Measurements from ENCODE around the gene UBE2N. TPM values are rescaled to one million over a fixed set of nuclear protein-coding genes. Genes with fewer than 3 reads are reported as not detected.
A peak's percentile ranks its signal among the peaks of the same experiment; 100 is the strongest.

The UBE2N gene
- total RNA-seq, 2 experiments from 2014 or later = 159 to 170 TPM

DNA sequence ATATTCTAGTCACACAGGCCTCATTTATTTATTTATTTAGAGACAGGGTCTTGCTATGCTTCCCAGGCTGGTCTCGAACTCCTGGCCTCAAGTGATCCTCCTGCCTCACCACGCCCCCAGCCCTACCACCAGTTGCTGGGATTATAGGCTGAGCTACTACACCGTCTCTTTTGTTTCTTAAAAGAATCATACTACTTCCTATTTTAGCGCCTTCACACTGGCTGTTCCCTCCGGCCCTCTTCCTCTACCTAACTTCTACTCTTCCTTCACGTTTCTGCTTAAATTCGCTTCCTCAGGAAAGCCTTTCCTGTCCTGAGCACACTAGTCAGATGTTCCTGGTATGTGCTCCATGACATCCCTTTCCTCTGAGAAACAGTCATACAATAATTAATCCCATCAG, 19.2 kb upstream of the UBE2N start:
- no peak overlapping the region for H3K4me3 Mint-ChIP-seq
- CTCF ChIA-PET = interaction anchor here (0.7 to 0.9 kb wide), 2 partner anchors 66 to 641 kb away, joined by 3 read pairs; no protein-coding TSS in a partner anchor
- peaks cover 2% of the 10 kb centered on the region for H3K4me1 Mint-ChIP-seq
- no peaks in the 10 kb centered on the region for H3K27me3 Mint-ChIP-seq
- no peak for DNase-seq
- POLR2A ChIA-PET = interaction anchor here (1.6 kb wide), 1 partner anchor 24 kb away, joined by 3 read pairs; no protein-coding TSS in a partner anchor
- H3K27ac Mint-ChIP-seq = no peak overlapping the region
- no peaks in the 10 kb centered on the region for H3K36me3 Mint-ChIP-seq (ENCODE audit: low read depth)
- no peaks in the 10 kb centered on the region for H3K9me3 Mint-ChIP-seq

DNA sequence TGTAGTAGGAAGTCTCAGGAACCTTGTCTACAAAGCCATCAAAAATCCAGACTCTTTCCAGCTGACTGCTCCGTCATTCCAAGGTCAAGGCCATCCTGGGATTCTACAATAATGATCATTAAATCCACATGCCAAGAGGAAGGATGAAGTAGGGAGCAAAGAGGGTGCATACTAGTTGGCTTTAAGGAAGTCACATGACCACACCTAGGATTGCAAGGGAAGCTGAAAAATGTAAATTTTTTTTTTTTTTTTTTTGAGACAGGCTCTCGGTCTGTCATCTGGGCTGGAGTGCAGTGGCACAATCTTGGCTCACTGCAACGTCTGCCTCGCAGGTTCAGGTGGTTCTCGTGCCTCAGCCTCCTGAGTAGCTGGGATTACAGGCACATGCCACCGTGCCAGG, 18.3 kb upstream of the UBE2N start:
- no peaks in the 10 kb centered on the region for H3K36me3 Mint-ChIP-seq (ENCODE audit: low read depth)
- peaks cover 2% of the 10 kb centered on the region for H3K4me1 Mint-ChIP-seq
- H3K27ac Mint-ChIP-seq = no peak overlapping the region
- POLR2A ChIA-PET = no interaction called here
- CTCF ChIA-PET = interaction anchor here (0.6 to 0.9 kb wide), 4 partner anchors 40 to 642 kb away, joined by 3 read pairs; no protein-coding TSS in a partner anchor
- no peak for DNase-seq
- H3K4me3 Mint-ChIP-seq = no peak overlapping the region
- no peaks in the 10 kb centered on the region for H3K9me3 Mint-ChIP-seq
- H3K27me3 Mint-ChIP-seq = peaks cover 2% of the 10 kb centered on the region

DNA sequence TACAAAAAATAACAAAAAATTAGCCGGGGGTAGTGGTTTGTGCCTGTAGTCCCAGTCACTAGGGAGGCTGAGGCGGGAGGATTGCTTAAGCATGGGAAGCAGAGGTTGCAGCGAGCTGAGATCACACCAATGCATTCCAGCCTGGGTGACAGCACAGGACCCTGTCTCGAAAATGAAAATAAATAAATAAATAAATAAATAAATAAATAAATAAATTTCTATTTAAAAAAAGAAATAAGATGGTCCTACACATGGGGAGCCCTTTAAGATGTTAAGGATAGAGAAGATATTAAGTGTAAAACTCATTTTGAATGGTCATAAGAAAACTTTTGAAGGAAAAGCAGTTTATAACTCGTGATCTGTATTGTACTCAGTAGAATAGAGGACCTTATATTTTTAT, 17.4 kb upstream of the UBE2N start:
- peaks cover 2% of the 10 kb centered on the region for H3K27me3 Mint-ChIP-seq
- no peak overlapping the region for H3K27ac Mint-ChIP-seq
- ChIA-PET CTCF (no interaction called here), POLR2A (no interaction called here)
- no peak for DNase-seq
- no peak overlapping the region for H3K4me3 Mint-ChIP-seq
- no peaks in the 10 kb centered on the region for H3K9me3 Mint-ChIP-seq
- H3K36me3 Mint-ChIP-seq (ENCODE audit: low read depth) = no peaks in the 10 kb centered on the region
- peaks cover 2% of the 10 kb centered on the region for H3K4me1 Mint-ChIP-seq

DNA sequence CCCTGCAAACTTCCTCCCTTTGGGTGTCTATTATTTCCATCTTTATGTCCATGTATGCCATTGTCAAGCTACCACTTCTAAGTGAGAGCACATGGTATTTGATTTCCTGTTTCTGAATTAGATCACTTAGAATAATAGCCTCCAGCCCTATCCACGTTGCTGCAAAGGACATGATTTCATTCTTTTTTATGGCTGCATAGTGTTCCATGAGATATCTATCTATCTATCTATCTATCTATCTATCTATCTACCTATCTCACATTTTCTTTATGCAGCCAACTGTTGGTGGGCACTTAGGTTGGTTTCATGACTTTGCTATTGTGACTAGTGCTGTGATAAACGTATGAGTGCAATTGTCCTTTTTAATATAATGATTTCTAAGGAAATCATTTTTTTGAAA, 14.3 kb upstream of the UBE2N start:
- no peak overlapping the region for H3K27ac Mint-ChIP-seq
- CTCF ChIA-PET = no interaction called here

DNA sequence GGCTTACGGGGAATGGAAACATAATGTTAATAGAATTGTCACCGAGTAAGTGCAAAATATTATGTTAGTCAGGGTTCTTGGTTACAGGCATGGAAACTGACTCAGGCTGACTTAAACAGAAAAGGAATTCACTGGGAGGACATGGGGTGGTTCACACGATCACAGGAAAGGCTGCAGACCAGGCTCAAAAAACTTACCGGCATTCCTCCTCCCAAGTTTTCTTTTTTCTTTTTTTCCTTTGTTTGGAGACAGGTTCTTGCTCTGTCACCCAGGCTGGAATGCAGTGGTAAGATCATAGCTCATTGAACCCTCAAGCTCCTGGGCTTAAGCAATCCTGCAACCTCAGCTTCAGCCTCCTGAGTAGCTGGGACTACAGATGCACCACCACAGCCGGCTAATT, 11.9 kb upstream of the UBE2N start:
- H3K4me3 Mint-ChIP-seq = no peak overlapping the region
- CTCF ChIA-PET = no interaction called here
- peaks cover 7% of the 10 kb centered on the region for H3K4me1 Mint-ChIP-seq
- H3K9me3 Mint-ChIP-seq = no peaks in the 10 kb centered on the region
- H3K36me3 Mint-ChIP-seq (ENCODE audit: low read depth) = no peaks in the 10 kb centered on the region
- no peak for DNase-seq
- POLR2A ChIA-PET = no interaction called here
- H3K27me3 Mint-ChIP-seq = peaks cover 2% of the 10 kb centered on the region
- no peak overlapping the region for H3K27ac Mint-ChIP-seq

More for the DNA sequence above, 14.3 kb upstream of the UBE2N start:
- no peak for DNase-seq
- peaks cover 2% of the 10 kb centered on the region for H3K27me3 Mint-ChIP-seq
- H3K4me3 Mint-ChIP-seq = no peak overlapping the region
- H3K9me3 Mint-ChIP-seq = no peaks in the 10 kb centered on the region
- POLR2A ChIA-PET = no interaction called here
- H3K36me3 Mint-ChIP-seq (ENCODE audit: low read depth) = no peaks in the 10 kb centered on the region
- peaks cover 2% of the 10 kb centered on the region for H3K4me1 Mint-ChIP-seq

DNA sequence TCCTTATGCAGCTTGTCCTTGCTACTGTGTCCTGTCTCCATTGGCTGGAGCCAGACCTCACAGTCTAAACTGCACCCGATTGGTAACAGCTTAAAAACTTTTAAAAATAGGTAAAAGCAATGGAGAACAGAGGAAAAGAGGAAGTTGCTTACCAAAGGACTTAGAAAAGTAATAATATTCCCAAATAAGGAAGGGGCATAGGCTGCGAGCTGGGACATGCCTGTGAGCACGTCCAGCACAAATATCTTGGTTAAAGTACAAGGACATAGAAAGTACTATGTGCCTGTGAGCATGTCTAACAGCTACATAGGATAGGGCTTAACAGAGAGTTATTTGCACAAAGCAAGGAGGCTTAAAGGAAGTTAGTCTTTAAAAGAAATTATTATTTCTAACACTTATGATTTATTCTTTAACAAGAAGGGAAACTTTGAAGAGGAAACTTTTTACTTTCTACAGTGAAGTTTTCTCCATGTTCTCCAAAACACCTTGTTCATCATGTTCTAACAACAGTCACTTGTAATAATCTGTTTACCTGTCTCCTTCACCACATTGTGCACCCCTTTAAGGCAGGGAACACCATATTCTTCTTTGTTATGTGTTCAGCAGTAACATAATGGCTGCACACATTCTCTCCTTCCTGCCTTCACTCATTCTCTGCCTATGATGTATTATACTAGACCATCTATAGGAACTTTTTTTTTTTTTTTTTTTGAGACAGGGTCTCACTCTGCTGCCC, 9.8 kb upstream of the UBE2N start:
- Mint-ChIP-seq H3K4me1 (peaks cover 20% of the 10 kb centered on the region), H3K36me3 (ENCODE audit: low read depth) (no peaks in the 10 kb centered on the region), H3K27ac (no peak overlapping the region), H3K9me3 (no peaks in the 10 kb centered on the region), H3K4me3 (no peak overlapping the region), H3K27me3 (peaks cover 2% of the 10 kb centered on the region)
- no peak for DNase-seq
- ChIA-PET POLR2A (interaction anchor here (1.9 kb wide), 1 partner anchor 10 kb away, joined by 6 read pairs; the partner anchor contains the start of gene UBE2N), CTCF (no interaction called here)

DNA sequence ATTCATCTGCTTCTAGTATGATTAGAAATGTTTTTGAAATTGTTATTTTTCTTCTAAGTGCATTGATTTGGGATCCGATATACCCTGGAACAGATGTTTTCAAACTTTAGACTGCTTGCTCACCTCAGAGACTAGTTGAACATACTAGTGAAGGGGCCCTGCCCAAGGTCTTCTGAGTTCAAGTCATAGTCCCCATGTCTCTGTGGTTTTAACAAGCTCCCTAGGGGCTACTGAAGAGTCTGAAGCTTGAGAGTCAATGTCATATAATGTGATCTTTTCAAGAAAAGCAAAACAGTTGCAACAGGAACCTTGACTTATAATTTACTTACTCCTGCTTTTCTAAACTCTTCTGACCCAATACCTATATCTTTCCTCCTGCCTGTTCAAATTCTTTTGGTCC, 7.5 kb upstream of the UBE2N start:
- ChIA-PET CTCF (interaction anchor here (0.6 kb wide), 1 partner anchor 520 kb away, joined by 3 read pairs; no protein-coding TSS in a partner anchor), POLR2A (no interaction called here)
- Mint-ChIP-seq H3K27ac (no peak overlapping the region), H3K36me3 (ENCODE audit: low read depth) (no peaks in the 10 kb centered on the region), H3K4me3 (no peak overlapping the region), H3K4me1 (peaks cover 20% of the 10 kb centered on the region), H3K9me3 (no peaks in the 10 kb centered on the region), H3K27me3 (no peaks in the 10 kb centered on the region)
- DNase-seq = no peak

DNA sequence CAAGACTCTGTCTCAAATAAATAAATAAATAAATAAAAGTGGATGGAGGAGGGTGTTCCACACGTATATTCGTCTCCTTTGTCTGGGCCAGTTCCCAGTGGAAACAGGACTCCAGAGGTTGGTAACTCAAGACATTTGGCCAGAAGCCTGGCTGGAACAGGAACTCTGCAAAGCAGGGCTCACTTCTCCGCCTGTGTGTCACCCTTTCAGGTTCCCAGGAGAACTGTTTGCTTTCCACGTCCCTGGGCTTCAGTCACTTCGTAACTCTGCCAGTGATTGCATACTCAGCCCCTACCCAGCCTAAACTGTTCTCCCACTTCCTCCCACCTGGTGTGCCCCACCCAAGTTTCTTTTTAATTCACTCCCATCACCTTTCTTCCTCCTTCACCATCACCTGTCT, 7.0 kb upstream of the UBE2N start:
- ChIA-PET POLR2A (no interaction called here), CTCF (no interaction called here)
- Mint-ChIP-seq H3K36me3 (ENCODE audit: low read depth) (no peaks in the 10 kb centered on the region), H3K27me3 (no peaks in the 10 kb centered on the region), H3K9me3 (no peaks in the 10 kb centered on the region), H3K4me1 (peaks cover 20% of the 10 kb centered on the region), H3K27ac (no peak overlapping the region), H3K4me3 (no peak overlapping the region)
- no peak for DNase-seq

DNA sequence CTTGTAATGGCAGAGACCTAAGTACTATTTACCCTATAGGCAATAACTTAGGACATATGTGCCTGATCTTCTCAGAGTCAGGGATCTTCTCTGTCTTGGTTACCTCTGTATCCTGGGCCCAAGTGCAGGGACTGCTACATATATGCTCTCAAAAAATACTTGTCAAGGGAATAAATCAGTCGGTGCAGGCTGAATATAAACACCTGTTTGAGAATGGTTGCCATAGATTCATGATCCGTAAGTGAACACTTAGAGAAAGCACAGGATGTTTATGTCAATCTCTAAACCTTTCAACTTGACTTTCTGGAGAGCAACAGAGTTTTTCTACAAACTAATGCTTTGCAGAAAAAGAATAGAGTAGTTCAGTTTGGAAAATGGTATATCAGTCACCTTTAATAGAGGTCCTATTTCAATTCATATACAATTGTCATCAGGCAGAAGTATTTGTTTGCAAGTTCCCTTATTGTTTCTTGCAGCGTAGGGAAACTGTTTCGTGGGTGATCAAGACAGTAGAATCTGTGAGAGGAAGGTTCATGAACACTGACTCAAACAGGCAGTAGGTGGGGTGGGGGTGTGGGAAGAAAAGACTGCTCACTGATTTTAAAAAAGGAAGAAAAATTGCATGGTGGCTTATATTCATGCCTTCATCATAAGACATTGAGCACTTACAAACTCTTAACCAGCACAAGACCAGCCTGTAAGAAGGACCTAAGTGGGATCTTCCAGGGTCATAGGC, 6.0 kb upstream of the UBE2N start:
- Mint-ChIP-seq H3K4me3 (no peak overlapping the region), H3K4me1 (peaks cover 25% of the 10 kb centered on the region)

DNA sequence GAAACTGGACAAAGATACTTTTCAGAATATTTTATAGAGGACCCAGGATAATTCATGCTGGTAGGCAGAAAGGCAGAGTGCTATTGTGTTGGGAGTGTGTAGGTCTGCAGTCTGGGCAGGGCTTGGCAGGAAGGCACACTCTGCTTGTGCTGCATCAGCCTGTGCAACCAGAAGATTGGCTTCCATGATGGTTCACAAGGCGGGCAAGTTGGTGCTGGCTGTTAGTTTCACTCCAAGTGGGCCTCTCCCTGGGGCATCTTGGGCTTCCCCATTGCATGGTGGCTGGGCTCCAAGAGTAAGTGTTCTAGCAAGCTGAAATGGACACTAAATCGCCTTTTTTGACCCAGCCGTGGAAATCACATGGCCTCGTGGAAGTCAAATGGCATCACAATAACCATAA, 1.8 kb upstream of the UBE2N start:
- peaks cover 42% of the 10 kb centered on the region for H3K4me1 Mint-ChIP-seq
- POLR2A ChIA-PET = interaction anchor here (2.3 kb wide), 1 partner anchor 28 kb away, joined by 7 read pairs; no protein-coding TSS in a partner anchor
- CTCF ChIA-PET = interaction anchor here (1.5 to 2.0 kb wide), 2 partner anchors 59 to 658 kb away, joined by 5 to 8 read pairs; no protein-coding TSS in a partner anchor
- H3K27me3 Mint-ChIP-seq = no peaks in the 10 kb centered on the region
- no peaks in the 10 kb centered on the region for H3K9me3 Mint-ChIP-seq
- DNase-seq = no peak
- peaks cover 10% of the 10 kb centered on the region for H3K36me3 Mint-ChIP-seq (ENCODE audit: low read depth)
- no peak overlapping the region for H3K4me3 Mint-ChIP-seq
- H3K27ac Mint-ChIP-seq = no peak overlapping the region

More for the DNA sequence above, 6.0 kb upstream of the UBE2N start:
- ChIA-PET POLR2A (no interaction called here), CTCF (no interaction called here)
- Mint-ChIP-seq H3K9me3 (no peaks in the 10 kb centered on the region), H3K27me3 (no peaks in the 10 kb centered on the region), H3K36me3 (ENCODE audit: low read depth) (no peaks in the 10 kb centered on the region), H3K27ac (peak overlapping the region; percentile 7)
- no peak for DNase-seq

DNA sequence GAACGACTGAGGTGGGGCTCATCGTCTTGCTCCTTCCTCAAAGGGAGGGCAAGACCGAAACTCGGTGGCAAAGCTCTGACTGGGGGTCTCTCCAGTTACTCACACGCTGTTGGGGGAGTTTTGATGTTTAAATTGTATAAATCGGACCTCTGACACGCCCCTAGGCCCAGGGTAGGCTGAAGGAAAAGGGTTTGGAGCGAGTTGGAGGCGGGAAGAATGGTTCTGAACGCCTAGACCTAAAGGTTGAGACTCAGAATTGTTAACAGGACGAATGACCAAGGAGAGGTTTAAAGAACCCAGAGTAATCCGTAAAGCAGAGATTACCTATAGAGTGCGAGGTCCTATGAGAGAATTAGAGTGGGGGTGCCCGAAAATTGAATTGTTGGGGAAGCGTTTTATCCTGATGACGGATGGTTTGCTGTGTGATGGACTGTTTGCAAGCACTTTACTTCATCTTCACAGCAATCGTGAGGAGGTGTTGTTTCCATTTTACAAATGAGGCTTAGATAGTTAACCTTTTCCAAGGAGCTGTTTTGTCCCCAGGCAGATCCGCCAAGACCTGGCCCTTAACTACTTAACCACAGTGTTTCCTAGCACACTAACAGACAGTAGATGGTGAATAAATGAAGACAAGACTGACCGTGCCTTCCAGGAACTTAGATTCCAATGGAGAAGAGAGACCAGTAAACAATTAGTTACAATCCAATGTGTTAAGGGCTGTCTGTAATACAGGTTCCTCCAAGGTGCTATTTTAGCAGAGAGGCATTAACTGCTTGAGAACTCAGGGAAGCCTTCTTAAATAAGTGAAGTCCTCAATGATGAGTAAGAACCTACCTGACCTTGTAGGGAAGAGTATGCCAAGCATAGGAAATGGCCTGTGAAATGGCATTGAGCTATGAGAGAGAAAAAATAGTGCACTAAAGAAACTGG, 929 bp upstream of the UBE2N start:
- peak overlapping the region; percentile 95 for H3K27ac Mint-ChIP-seq
- H3K9me3 Mint-ChIP-seq = no peaks in the 10 kb centered on the region
- H3K4me1 Mint-ChIP-seq = peaks cover 44% of the 10 kb centered on the region
- CTCF ChIA-PET = interaction anchor here (1.1 to 2.8 kb wide), 6 partner anchors 20 to 658 kb away, joined by 3 to 11 read pairs (median 4); partner anchors contain the start of gene MRPL42
- peaks cover 10% of the 10 kb centered on the region for H3K36me3 Mint-ChIP-seq (ENCODE audit: low read depth)
- H3K27me3 Mint-ChIP-seq = no peaks in the 10 kb centered on the region
- POLR2A ChIA-PET = interaction anchor here (0.6 to 2.4 kb wide), 20 partner anchors 9 to 1297 kb away, joined by 3 to 17 read pairs (median 4); partner anchors contain the start of genes BTG1, CRADD, MRPL42 and SOCS2
- peak overlapping the region; percentile 97 for H3K4me3 Mint-ChIP-seq
- no peak for DNase-seq

DNA sequence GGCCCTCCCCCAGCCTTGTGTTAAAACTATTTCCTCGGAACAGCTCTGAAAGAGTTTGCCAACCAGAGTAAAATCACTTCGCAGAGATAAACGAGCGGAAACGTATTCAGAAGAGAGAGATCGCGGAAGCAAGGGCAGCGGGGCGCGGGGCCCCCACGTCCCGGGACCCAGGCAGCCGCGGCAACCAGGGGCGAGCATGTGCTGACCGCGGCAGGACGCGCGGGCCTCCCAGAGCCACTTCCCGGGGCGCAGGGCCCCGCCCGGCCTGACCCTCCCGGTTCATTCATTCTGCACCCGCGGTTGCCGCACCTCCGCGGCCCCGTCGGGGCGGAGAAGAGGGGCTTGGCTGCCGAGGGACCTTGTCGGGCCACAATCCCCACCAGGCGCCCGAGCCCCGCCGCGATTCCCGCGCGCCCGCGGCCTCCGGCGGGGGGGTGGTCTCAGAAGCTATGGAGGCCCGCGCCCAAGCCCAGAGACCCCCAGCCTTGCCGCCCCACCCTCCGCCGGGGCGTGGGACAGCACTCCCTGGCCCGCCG, 598 bp downstream of the UBE2N start:
- H3K4me3 Mint-ChIP-seq = peak overlapping the region; percentile 93
- peaks cover 53% of the 10 kb centered on the region for H3K4me1 Mint-ChIP-seq

More for the DNA sequence above, 598 bp downstream of the UBE2N start:
- Mint-ChIP-seq H3K9me3 (no peaks in the 10 kb centered on the region), H3K27ac (peak overlapping the region; percentile 89), H3K27me3 (no peaks in the 10 kb centered on the region), H3K36me3 (ENCODE audit: low read depth) (peaks cover 14% of the 10 kb centered on the region)
- POLR2A ChIA-PET = interaction anchor here (0.6 to 2.4 kb wide), 14 partner anchors 9 to 1018 kb away, joined by 3 to 17 read pairs (median 6); partner anchors contain the start of genes CRADD and MRPL42
- DNase-seq = peak; percentile 58
- CTCF ChIA-PET = interaction anchor here (2.0 to 2.8 kb wide), 2 partner anchors 19 to 26 kb away, joined by 4 to 11 read pairs; partner anchors contain the start of gene MRPL42

Measured in activated CD4-positive, alpha-beta memory T cell treated with anti-CD3 and anti-CD28 coated beads, Interleukin-2, amount 10 ng/mL, durations not matched to agents 7 days and 5 days (primary cell).